ENCODE measurements around the gene SPCS3.
A peak's percentile ranks its signal among the peaks of the same experiment; 100 is the strongest.

Gene SPCS3

DNA sequence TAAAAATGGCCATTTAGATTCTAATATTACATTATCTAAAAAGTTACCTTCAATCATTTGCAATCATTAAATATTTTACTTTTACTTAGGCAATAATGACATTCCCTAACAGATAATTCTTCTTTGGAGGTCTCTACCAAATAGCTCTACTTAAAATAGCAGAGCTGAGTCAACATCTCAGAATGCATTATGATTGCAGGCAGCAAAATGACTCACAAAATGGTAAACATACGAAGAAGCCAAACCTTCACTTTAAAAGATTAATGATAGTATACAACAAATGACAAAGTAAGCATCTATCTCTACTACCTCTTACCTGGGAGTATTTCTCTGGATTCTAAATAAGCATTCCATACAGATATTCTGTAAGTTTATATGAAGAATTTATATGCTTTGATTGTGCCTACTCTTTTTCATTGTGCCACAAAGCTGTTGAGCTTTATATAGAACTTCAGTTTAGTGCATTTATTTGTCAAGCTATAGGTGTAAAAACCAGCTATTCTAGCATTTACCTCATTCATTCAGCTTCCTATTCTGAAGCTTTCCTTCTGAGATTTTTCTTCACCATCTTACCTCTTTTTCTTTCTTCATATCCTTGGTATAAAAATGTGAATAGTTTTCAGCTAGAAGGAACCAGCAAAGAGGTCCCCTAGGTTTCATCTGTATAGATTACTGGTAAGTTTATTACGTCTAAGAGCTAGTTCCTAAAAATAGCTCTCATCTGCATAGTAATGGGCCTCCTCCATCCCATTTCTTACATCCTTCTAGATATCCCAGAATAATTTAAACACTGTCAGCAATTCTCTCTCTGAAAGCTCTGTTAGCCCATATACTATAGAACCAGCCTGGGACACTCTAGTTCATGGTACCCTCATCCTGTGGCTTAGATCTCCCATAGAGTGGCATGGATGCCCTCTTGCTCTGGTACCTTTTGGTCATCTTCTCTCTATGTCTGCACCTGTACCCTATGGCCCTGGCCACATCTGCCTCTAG lies 17.2 kb upstream of the SPCS3 start:
- Histone ChIP-seq H3K4me3 (ENCODE audit: insufficient read length, low read depth) (no peak overlapping the region), H3K4me1 (ENCODE audit: insufficient read depth, insufficient read length) (no peaks in the 10 kb centered on the region), H3K36me3 (ENCODE audit: insufficient read depth, insufficient read length, low read length) (no peaks in the 10 kb centered on the region), H3K27me3 (ENCODE audit: insufficient read depth, insufficient read length) (no peaks in the 10 kb centered on the region), H3K9ac (ENCODE audit: insufficient read length, low read depth) (no peak overlapping the region), H3K9me3 (ENCODE audit: insufficient read depth, low read length) (no peaks in the 10 kb centered on the region)
- TF ChIP-seq YY1 (IDR thresholded peaks at IDR 0.05; ENCODE audit: insufficient read depth, insufficient read length) (no peak), SUZ12 (IDR thresholded peaks at IDR 0.05; ENCODE audit: extremely low read depth, insufficient read depth, insufficient read length) (no peak), ZNF274 (IDR thresholded peaks at IDR 0.05; ENCODE audit: low read depth, low read length) (no peak)
- DNase-seq (ENCODE audit: low read depth, low spot score) = no peak

DNA sequence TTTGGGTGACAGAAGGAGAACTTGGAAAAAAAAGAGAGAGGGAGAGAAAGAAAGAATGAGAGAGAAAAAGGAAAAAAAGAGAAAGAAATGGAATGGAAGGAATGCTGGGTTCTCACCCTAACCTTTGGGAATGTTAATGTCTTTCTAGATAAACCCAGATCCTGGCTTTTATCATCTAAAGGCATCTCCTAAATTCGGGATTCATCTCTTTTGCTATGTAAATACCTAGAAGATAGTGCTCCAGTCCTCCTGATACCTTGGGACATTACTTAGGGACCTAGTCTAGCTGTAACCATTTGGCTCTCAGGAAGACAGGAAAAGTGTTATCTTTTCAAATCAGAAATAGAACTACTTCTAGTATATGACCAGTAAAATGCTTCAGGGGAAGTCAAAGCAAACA lies 15.8 kb upstream of the SPCS3 start:
- H3K36me3 ChIP-seq (ENCODE audit: insufficient read depth, insufficient read length, low read length) = no peaks in the 10 kb centered on the region
- peak; percentile 8 for DNase-seq (ENCODE audit: low read depth, low spot score)
- H3K27me3 ChIP-seq (ENCODE audit: insufficient read depth, insufficient read length) = no peaks in the 10 kb centered on the region
- H3K4me1 ChIP-seq (ENCODE audit: insufficient read depth, insufficient read length) = no peaks in the 10 kb centered on the region
- H3K9ac ChIP-seq (ENCODE audit: insufficient read length, low read depth) = no peak overlapping the region
- TF ChIP-seq ZNF274 (IDR thresholded peaks at IDR 0.05; ENCODE audit: low read depth, low read length) = no peak
- TF ChIP-seq YY1 (IDR thresholded peaks at IDR 0.05; ENCODE audit: insufficient read depth, insufficient read length) = no peak
- no peak for TF ChIP-seq SUZ12 (IDR thresholded peaks at IDR 0.05; ENCODE audit: extremely low read depth, insufficient read depth, insufficient read length)
- no peak overlapping the region for H3K4me3 ChIP-seq (ENCODE audit: insufficient read length, low read depth)
- H3K9me3 ChIP-seq (ENCODE audit: insufficient read depth, low read length) = no peaks in the 10 kb centered on the region

DNA sequence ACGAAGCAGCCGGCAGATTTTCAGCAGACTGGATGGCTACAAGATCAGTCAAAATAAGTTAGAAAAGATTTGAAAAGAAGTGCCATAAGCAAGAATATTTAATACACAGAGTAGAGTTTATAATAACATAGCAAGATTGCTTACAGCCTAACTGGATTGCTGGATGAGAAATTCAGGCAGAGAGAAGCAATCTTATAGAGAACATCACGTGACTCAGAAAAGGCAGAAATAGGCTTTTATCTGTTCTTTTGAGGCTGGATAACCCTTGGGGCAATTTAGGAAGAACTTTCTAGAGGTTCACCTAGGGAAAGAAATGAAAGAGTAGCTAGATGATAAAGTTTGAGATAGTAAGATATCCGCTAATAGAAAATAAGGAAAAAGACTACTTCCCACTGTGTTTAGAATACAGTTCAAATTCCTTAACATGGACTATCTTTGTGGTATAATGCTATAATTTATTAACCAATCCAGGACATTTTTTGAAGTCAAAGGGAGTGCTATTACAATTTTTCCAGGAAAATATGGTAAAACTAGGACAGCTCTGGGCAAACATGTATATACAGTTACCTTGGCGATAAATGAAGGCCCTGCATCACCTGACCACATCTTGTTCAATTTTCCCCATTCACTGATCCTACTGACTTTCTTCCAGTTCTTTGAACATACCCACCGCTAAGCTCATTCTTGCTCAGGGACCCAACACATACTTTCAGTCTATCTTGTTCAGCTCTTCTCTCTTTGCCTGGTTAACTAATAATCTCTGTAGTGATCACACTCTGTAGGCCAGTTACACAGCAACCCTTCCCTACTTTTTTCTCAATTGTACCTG lies 12.7 kb upstream of the SPCS3 start:
- Histone ChIP-seq H3K9ac (ENCODE audit: insufficient read length, low read depth) (no peak overlapping the region), H3K27me3 (ENCODE audit: insufficient read depth, insufficient read length) (no peaks in the 10 kb centered on the region), H3K4me1 (ENCODE audit: insufficient read depth, insufficient read length) (no peaks in the 10 kb centered on the region), H3K4me3 (ENCODE audit: insufficient read length, low read depth) (no peak overlapping the region), H3K9me3 (ENCODE audit: insufficient read depth, low read length) (no peaks in the 10 kb centered on the region), H3K36me3 (ENCODE audit: insufficient read depth, insufficient read length, low read length) (no peaks in the 10 kb centered on the region)
- TF ChIP-seq SUZ12 (IDR thresholded peaks at IDR 0.05; ENCODE audit: extremely low read depth, insufficient read depth, insufficient read length) (no peak), YY1 (IDR thresholded peaks at IDR 0.05; ENCODE audit: insufficient read depth, insufficient read length) (no peak), ZNF274 (IDR thresholded peaks at IDR 0.05; ENCODE audit: low read depth, low read length) (no peak)
- DNase-seq (ENCODE audit: low read depth, low spot score) = no peak

DNA sequence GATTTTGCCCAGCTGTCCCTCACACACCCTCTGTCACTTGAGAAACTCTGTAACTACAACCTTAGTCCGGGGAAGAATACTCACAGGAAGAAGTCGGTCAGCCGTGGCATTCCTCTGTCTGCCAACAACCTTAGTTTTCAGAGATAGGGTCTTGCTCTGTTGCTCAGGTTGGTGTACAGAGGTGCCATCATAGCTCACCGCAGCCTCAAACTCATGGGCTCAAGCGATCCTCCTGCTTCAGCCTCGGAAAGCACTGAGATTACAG lies 12.2 kb upstream of the SPCS3 start:
- Histone ChIP-seq H3K4me3 (ENCODE audit: insufficient read length, low read depth) (no peak overlapping the region), H3K9ac (ENCODE audit: insufficient read length, low read depth) (no peak overlapping the region), H3K36me3 (ENCODE audit: insufficient read depth, insufficient read length, low read length) (no peaks in the 10 kb centered on the region), H3K27me3 (ENCODE audit: insufficient read depth, insufficient read length) (no peaks in the 10 kb centered on the region), H3K4me1 (ENCODE audit: insufficient read depth, insufficient read length) (no peaks in the 10 kb centered on the region), H3K9me3 (ENCODE audit: insufficient read depth, low read length) (no peaks in the 10 kb centered on the region)
- TF ChIP-seq SUZ12 (IDR thresholded peaks at IDR 0.05; ENCODE audit: extremely low read depth, insufficient read depth, insufficient read length) (no peak), YY1 (IDR thresholded peaks at IDR 0.05; ENCODE audit: insufficient read depth, insufficient read length) (no peak), ZNF274 (IDR thresholded peaks at IDR 0.05; ENCODE audit: low read depth, low read length) (no peak)
- no peak for DNase-seq (ENCODE audit: low read depth, low spot score)

DNA sequence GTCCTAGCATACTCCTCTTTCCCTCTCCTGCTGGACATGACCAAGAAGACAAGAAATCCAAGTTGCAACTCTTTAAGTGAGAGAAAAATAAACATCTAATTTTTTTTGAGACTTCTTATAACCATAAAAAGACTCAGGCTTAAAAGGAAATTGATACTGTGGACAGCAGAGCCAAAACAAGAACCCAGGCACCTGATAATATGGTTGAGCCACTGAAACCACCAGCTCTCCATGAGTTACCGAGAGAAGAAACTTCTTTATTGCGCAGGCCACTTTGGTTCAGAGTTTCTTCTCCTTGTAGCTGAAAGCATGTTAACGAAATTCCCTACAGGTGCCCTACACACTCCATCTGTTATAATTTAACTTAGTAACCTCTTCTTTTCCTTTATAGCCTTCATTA lies 11.3 kb upstream of the SPCS3 start:
- no peak overlapping the region for H3K9ac ChIP-seq (ENCODE audit: insufficient read length, low read depth)
- no peaks in the 10 kb centered on the region for H3K27me3 ChIP-seq (ENCODE audit: insufficient read depth, insufficient read length)
- no peak for DNase-seq (ENCODE audit: low read depth, low spot score)
- TF ChIP-seq SUZ12 (IDR thresholded peaks at IDR 0.05; ENCODE audit: extremely low read depth, insufficient read depth, insufficient read length) = no peak
- TF ChIP-seq ZNF274 (IDR thresholded peaks at IDR 0.05; ENCODE audit: low read depth, low read length) = no peak
- TF ChIP-seq YY1 (IDR thresholded peaks at IDR 0.05; ENCODE audit: insufficient read depth, insufficient read length) = no peak
- H3K9me3 ChIP-seq (ENCODE audit: insufficient read depth, low read length) = no peaks in the 10 kb centered on the region
- H3K4me1 ChIP-seq (ENCODE audit: insufficient read depth, insufficient read length) = no peaks in the 10 kb centered on the region
- H3K36me3 ChIP-seq (ENCODE audit: insufficient read depth, insufficient read length, low read length) = no peaks in the 10 kb centered on the region
- no peak overlapping the region for H3K4me3 ChIP-seq (ENCODE audit: insufficient read length, low read depth)

DNA sequence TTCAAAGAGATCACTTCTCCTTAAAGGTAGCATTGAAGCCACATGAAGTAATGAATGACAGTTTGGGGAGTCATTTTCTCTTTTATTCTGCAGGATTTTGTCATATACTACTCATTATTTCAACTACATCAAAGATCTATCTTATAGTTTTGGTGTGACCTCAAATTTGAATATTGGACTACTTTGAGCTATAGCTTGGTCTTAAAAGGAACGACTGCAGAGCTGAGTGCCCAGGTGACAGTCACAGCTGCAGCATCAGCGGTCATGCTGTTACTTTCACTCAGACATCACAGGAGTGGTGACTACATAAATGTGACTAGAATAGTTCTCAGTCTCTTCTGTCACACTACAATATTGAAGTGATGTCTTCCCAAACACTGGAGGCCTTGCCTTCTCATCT lies 10.7 kb upstream of the SPCS3 start:
- H3K36me3 ChIP-seq (ENCODE audit: insufficient read depth, insufficient read length, low read length) = no peaks in the 10 kb centered on the region
- DNase-seq (ENCODE audit: low read depth, low spot score) = no peak
- no peak overlapping the region for H3K4me3 ChIP-seq (ENCODE audit: insufficient read length, low read depth)
- H3K4me1 ChIP-seq (ENCODE audit: insufficient read depth, insufficient read length) = no peaks in the 10 kb centered on the region
- no peaks in the 10 kb centered on the region for H3K27me3 ChIP-seq (ENCODE audit: insufficient read depth, insufficient read length)
- H3K9ac ChIP-seq (ENCODE audit: insufficient read length, low read depth) = no peak overlapping the region
- H3K9me3 ChIP-seq (ENCODE audit: insufficient read depth, low read length) = no peaks in the 10 kb centered on the region
- TF ChIP-seq SUZ12 (IDR thresholded peaks at IDR 0.05; ENCODE audit: extremely low read depth, insufficient read depth, insufficient read length) (no peak), YY1 (IDR thresholded peaks at IDR 0.05; ENCODE audit: insufficient read depth, insufficient read length) (no peak), ZNF274 (IDR thresholded peaks at IDR 0.05; ENCODE audit: low read depth, low read length) (no peak)

DNA sequence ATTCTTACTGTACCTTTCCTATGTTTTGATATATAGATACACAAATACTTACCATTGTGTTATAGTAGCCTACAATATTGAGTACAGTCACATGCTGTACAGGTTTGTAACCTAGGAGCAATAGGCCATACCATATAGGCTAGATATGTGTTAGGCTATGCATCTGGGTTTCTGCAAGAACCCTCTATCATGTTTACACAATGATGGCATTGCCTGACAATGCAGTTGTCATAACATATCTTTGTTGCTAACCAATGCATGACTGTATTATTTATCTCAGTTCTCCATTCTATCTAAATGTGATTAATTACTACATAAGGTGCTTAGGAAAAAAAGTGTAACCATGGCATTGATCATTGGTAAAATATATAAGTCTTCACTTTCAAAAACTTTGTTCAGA lies 10.0 kb upstream of the SPCS3 start:
- no peaks in the 10 kb centered on the region for H3K4me1 ChIP-seq (ENCODE audit: insufficient read depth, insufficient read length)
- TF ChIP-seq YY1 (IDR thresholded peaks at IDR 0.05; ENCODE audit: insufficient read depth, insufficient read length) = no peak
- no peak for TF ChIP-seq SUZ12 (IDR thresholded peaks at IDR 0.05; ENCODE audit: extremely low read depth, insufficient read depth, insufficient read length)
- TF ChIP-seq ZNF274 (IDR thresholded peaks at IDR 0.05; ENCODE audit: low read depth, low read length) = no peak
- DNase-seq (ENCODE audit: low read depth, low spot score) = no peak
- H3K9me3 ChIP-seq (ENCODE audit: insufficient read depth, low read length) = no peaks in the 10 kb centered on the region
- H3K36me3 ChIP-seq (ENCODE audit: insufficient read depth, insufficient read length, low read length) = no peaks in the 10 kb centered on the region
- no peak overlapping the region for H3K4me3 ChIP-seq (ENCODE audit: insufficient read length, low read depth)
- no peaks in the 10 kb centered on the region for H3K27me3 ChIP-seq (ENCODE audit: insufficient read depth, insufficient read length)
- H3K9ac ChIP-seq (ENCODE audit: insufficient read length, low read depth) = no peak overlapping the region

Measured in NT2/D1 (cell line).